Heart left ventricle (tissue), 16 donors: ENCODE data around the gene PTPRN2. TPM values are rescaled to one million over a fixed set of nuclear protein-coding genes. Genes with fewer than 3 reads are reported as not detected.
"Not testable (repeated sequence)": the region's sequence is repeated elsewhere in the genome, so short reads cannot be mapped to it uniquely, and the experiment has no call there.

Experiments
- ATAC-seq, 4 donors: fragments of 200-7000 bp; cut with Tn5 transposase; one replicate each; pipeline ENCODE4 v1.9.1; 2020 to 2022; ENCODE audit warnings: moderate library complexity in 4 of 4, mild to moderate bottlenecking in 3 of 4, moderate number of reproducible peaks in 1 of 4
- DNase-seq, 5 donors: peaks; one replicate each; pipeline ENCODE4 v3.0.0-alpha.2; 2020
- H3K27ac ChIP-seq, 12 donors: fragments of 200-600 bp; sonication (generic) in 4 of 12; one replicate each; pipeline versions ENCODE4 v1.5.0 to v1.8.0; 2016 to 2022; ENCODE audit warnings: mild to moderate bottlenecking in 2 of 12
- H3K27me3 ChIP-seq, 9 donors: fragments of 200-600 bp; sonication (generic) in 2 of 9; one replicate each; pipeline versions ENCODE4 v1.5.1 to v1.8.0; 2016 to 2022; ENCODE audit warnings: mild to moderate bottlenecking in 3 of 9
- H3K36me3 ChIP-seq, 9 donors: fragments of 200-600 bp; sonication (generic) in 2 of 9; one replicate each; pipeline versions ENCODE4 v1.5.0 to v1.8.0; 2018 to 2022; ENCODE audit warnings: mild to moderate bottlenecking in 2 of 9
- H3K4me1 ChIP-seq, 12 donors: fragments of 200-600 bp; sonication (generic) in 4 of 12; one replicate each; pipeline versions ENCODE4 v1.5.0 to v1.8.0; 2016 to 2022; ENCODE audit warnings: mild to moderate bottlenecking in 3 of 12
- H3K4me3 ChIP-seq, 12 donors: fragments of 200-600 bp; sonication (generic) in 4 of 12; one replicate each; pipeline versions ENCODE4 v1.5.0 to v1.8.0; 2017 to 2022; ENCODE audit warnings: mild to moderate bottlenecking in 9 of 12, moderate library complexity in 4 of 12
- H3K9me3 ChIP-seq, 12 donors: fragments of 200-600 bp; sonication (generic) in 4 of 12; one replicate each; pipeline versions ENCODE4 v1.5.0 to v1.8.0; 2016 to 2022; ENCODE audit warnings: mild to moderate bottlenecking in 1 of 12
- CTCF ChIP-seq, 12 donors: fragments of 200-600 bp; sonication (generic) in 4 of 12; IDR thresholded peaks; one replicate each; pipeline versions ENCODE4 v1.5.0 to v1.8.0; 2018 to 2022; ENCODE audit warnings: antibody characterized with exemption in 12 of 12, mild to moderate bottlenecking in 5 of 12
- POLR2A ChIP-seq, 2 donors: fragments of 450-650 bp; IDR thresholded peaks; one replicate each; pipeline ENCODE4 v1.6.1; 2017; ENCODE audit warnings: antibody characterized with exemption in 2 of 2, mild to moderate bottlenecking in 2 of 2, moderate library complexity in 2 of 2
- WGBS, 4 donors: extraction: QIAGEN DNeasy Blood & Tissue Kit in 2 of 4; methylation state at CpG; one replicate each; pipeline versions ENCODE4 v1.1.5 to v1.1.7; 2013 to 2018; 5-methylcytosine and 5-hydroxymethylcytosine counted together
- intact Hi-C, 10 donors: fragments of 100-400 bp; cut with DNase I; formaldehyde crosslinking; loops; one replicate each; pipeline versions ENCODE4 v1.11.1 to v1.14.2; 2022
- polyA plus RNA-seq, 2 donors: library from polyadenylated mRNA; stranded (reverse); fragments of 200-250 nt; gene quantifications; one replicate each; pipeline ENCODE4 v1.2.3, GENCODE V29; 2013
- total RNA-seq, 9 donors: library from RNA; depleted of rRNA in 2 of 9; stranded (reverse); fragments of >200 nt in 2 of 9; fragmentation: NEBNext Ultra II Directional in 3 of 9; extraction: Animal tissue kit (Norgen Biotek cat#: 25700) in 3 of 9; gene quantifications; one replicate each; pipeline versions ENCODE4 v1.1.0 to v1.2.4, GENCODE V29; 2016 to 2023
- donor health status: ischemic (EF 13 %, LVEDD 7.1; RV severe dilation, severe dysfunction).
- donor health status: healthy with polysubstance abuse.
- donor health status: DM: no; HTN: yes; CAD: no.
- donor health status: DM: no; HTN: no; CAD: no.
- donor health status: ischemic (EF 25% LVEDD 6.9; RV normal size, moderate dysfunction).
- donor health status: ischemic (EF 25% LVEDD 5.7; RV mildly dilated, moderate dysfunction).
- donor health status: healthy.
- donor health status: DM: yes; HTN: yes; CAD: no.
- donor health status: ischemic (EF 35%, LVEDD 5.7; RV mildly dilated, moderate dysfunction).
- donor health status: nonischemic (EF 11% LVEDD 7.7; RV severe dilation, severe dysfunction).
- donor health status: DM: yes; HTN: yes; CAD: no.
- donor health status: PGD.
- donor health status: ischemic (EF 29% LVEDD 5.4; RV normal size, mild dysfunction).
- donor health status: nonischemic (EF 23%, LVEDD 6.1; RV moderate dilation, normal function).

Gene PTPRN2
- total and polyA plus RNA-seq, 11 donors = 0.61 to 2.3 (median 1.3) TPM

- Histone ChIP-seq H3K27ac (peak overlapping the region in 10 of 12 donors; percentile 20 to 68 (median 50)), H3K4me3 (peak overlapping the region in 8 of 12 donors; percentile 22 to 35 (median 32)), H3K4me1 (peaks cover 0 to 11% (median 0%) of the 10 kb centered on the region in 12 donors), H3K36me3 (no peaks in the 10 kb centered on the region), H3K9me3 (peaks cover 0 to 17% (median 2%) of the 10 kb centered on the region in 12 donors), H3K27me3 (peaks cover 0 to 17% (median 0%) of the 10 kb centered on the region in 9 donors)
- DNase-seq (no peak), ATAC-seq (peak in 1 of 4 donors; percentile 49)
- 53 to 62% (median 60%) methylated on average over 4 of the region's 4 CpGs for WGBS, 4 donors
- TF ChIP-seq CTCF (IDR thresholded peaks at IDR 0.05) (no peak), POLR2A (IDR thresholded peaks at IDR 0.05) (no peak)
- intact Hi-C loops = loop anchor here in 1 of 10 donors (2.0 kb wide), 1 partner anchor 66 kb away; no protein-coding TSS in a partner anchor
These were observed 1084.4 kb downstream of the PTPRN2 start for GRCh38 chr7:157503229-157503628.

- no peak for TF ChIP-seq CTCF (IDR thresholded peaks at IDR 0.05)
- TF ChIP-seq POLR2A (IDR thresholded peaks at IDR 0.05) = no peak
- intact Hi-C loops = loop anchor here in 1 of 10 donors (2.0 kb wide), 1 partner anchor 66 kb away; no protein-coding TSS in a partner anchor
- 42 to 54% (median 47%) methylated on average over 11 to 12 of the region's 12 CpGs for whole genome bisulfite sequencing, 4 donors
These were observed 1084.9 kb downstream of the PTPRN2 start for GRCh38 chr7:157502701-157503111.

GRCh38 chr7:157501581-157501980, 1086.0 kb downstream of the PTPRN2 start:
- TF ChIP-seq POLR2A (IDR thresholded peaks at IDR 0.05) (no peak), CTCF (IDR thresholded peaks at IDR 0.05) (no peak)
- no peak for ATAC-seq

More at GRCh38 chr7:157502701-157503111, 1084.9 kb downstream of the PTPRN2 start:
- H3K36me3 ChIP-seq = no peaks in the 10 kb centered on the region
- peak overlapping the region in 9 of 12 donors; percentile 29 to 68 (median 53) for H3K27ac ChIP-seq
- peaks cover 0 to 17% (median 2%) of the 10 kb centered on the region in 12 donors for H3K9me3 ChIP-seq
- peaks cover 0 to 17% (median 0%) of the 10 kb centered on the region in 9 donors for H3K27me3 ChIP-seq
- DNase-seq (peak in 3 of 5 donors; percentile 27 to 56 (median 53)), ATAC-seq (peak in 3 of 4 donors; percentile 45 to 96 (median 72))
- H3K4me3 ChIP-seq = peak overlapping the region in 8 of 12 donors; percentile 22 to 35 (median 32)
- peaks cover 0 to 11% (median 0%) of the 10 kb centered on the region in 12 donors for H3K4me1 ChIP-seq

GRCh38 chr7:157500989-157501540, 1086.6 kb downstream of the PTPRN2 start:
- peaks cover 0 to 14% (median under 1%) of the 10 kb centered on the region in 12 donors for H3K9me3 ChIP-seq
- intact Hi-C loops = not testable (repeated sequence)

More at GRCh38 chr7:157501581-157501980, 1086.0 kb downstream of the PTPRN2 start:
- H3K36me3 ChIP-seq = no peaks in the 10 kb centered on the region
- no peak overlapping the region for H3K4me3 ChIP-seq
- WGBS, 4 donors = 89 to 92% (median 90%) methylated on average over 22 of the region's 22 CpGs
- peaks cover 0 to 14% (median 0%) of the 10 kb centered on the region in 9 donors for H3K27me3 ChIP-seq
- H3K4me1 ChIP-seq = peaks cover 0 to 11% (median 0%) of the 10 kb centered on the region in 12 donors
- DNase-seq = no peak
- intact Hi-C loops = no loop called here
- H3K27ac ChIP-seq = no peak overlapping the region
- H3K9me3 ChIP-seq = peaks cover 0 to 17% (median 2%) of the 10 kb centered on the region in 12 donors

More at GRCh38 chr7:157500989-157501540, 1086.6 kb downstream of the PTPRN2 start:
- DNase-seq, ATAC-seq, H3K27ac ChIP-seq, H3K36me3 ChIP-seq, H3K27me3 ChIP-seq, H3K4me3 ChIP-seq: not testable (repeated sequence)
- peaks cover 0 to 11% (median 0%) of the 10 kb centered on the region in 12 donors for H3K4me1 ChIP-seq
- 95 to 97% (median 96%) methylated on average over 22 to 40 of the region's 45 CpGs for WGBS, 4 donors
